ENCODE data around the gene ARFGAP1.

ARFGAP1 gene

GRCh38 chr20:63311833-63312243, 39.2 kb downstream of the ARFGAP1 start:
- no peaks in the 10 kb centered on the region for H3K9me2 ChIP-seq (replicated peaks; ENCODE audit: low read depth, low read length)
- H3K4me2 ChIP-seq (ENCODE audit: low read depth, low read length, poor library complexity, severe bottlenecking), result no peak overlapping the region
- H3K9ac ChIP-seq (ENCODE audit: low read depth, low read length, poor library complexity, severe bottlenecking), result no peak overlapping the region
- no peak overlapping the region for H3K4me3 ChIP-seq (ENCODE audit: low read length, poor library complexity, severe bottlenecking)
- no peaks in the 10 kb centered on the region for H3F3A ChIP-seq (ENCODE audit: low read depth)
- peaks cover 7% of the 10 kb centered on the region for H3K4me1 ChIP-seq (ENCODE audit: insufficient read depth, low read length, poor library complexity, severe bottlenecking)
- TF ChIP-seq CTCF (conservative IDR thresholded peaks at IDR 0.05; ENCODE audit: low read length), result no peak
- no peak for TF ChIP-seq EZH2phosphoT487 (IDR thresholded peaks at IDR 0.05; ENCODE audit: borderline replicate concordance)
- no peaks in the 10 kb centered on the region for H3K27me3 ChIP-seq (ENCODE audit: insufficient read depth, low read length, poor library complexity, severe bottlenecking)
- no peaks in the 10 kb centered on the region for H4K20me1 ChIP-seq (ENCODE audit: insufficient read depth, low read length, poor library complexity, severe bottlenecking)
- no peaks in the 10 kb centered on the region for H3K9me3 ChIP-seq (ENCODE audit: insufficient read depth, low read depth, low read length)
- H3K36me3 ChIP-seq (ENCODE audit: insufficient read depth, low read length), result no peaks in the 10 kb centered on the region
- no peak overlapping the region for H2AFZ ChIP-seq (ENCODE audit: low read length)
- H3K79me2 ChIP-seq (ENCODE audit: insufficient read depth, low read length), result no peaks in the 10 kb centered on the region

GRCh38 chr20:63312273-63312672, 39.7 kb downstream of the ARFGAP1 start:
- no peak overlapping the region for H3K9ac ChIP-seq (ENCODE audit: low read depth, low read length, poor library complexity, severe bottlenecking)
- H3K4me1 ChIP-seq (ENCODE audit: insufficient read depth, low read length, poor library complexity, severe bottlenecking), result peaks cover 7% of the 10 kb centered on the region
- no peaks in the 10 kb centered on the region for H3K27me3 ChIP-seq (ENCODE audit: insufficient read depth, low read length, poor library complexity, severe bottlenecking)
- no peaks in the 10 kb centered on the region for H3K9me2 ChIP-seq (replicated peaks; ENCODE audit: low read depth, low read length)
- no peak overlapping the region for H3K4me2 ChIP-seq (ENCODE audit: low read depth, low read length, poor library complexity, severe bottlenecking)
- H3K4me3 ChIP-seq (ENCODE audit: low read length, poor library complexity, severe bottlenecking), result no peak overlapping the region
- H4K20me1 ChIP-seq (ENCODE audit: insufficient read depth, low read length, poor library complexity, severe bottlenecking), result no peaks in the 10 kb centered on the region
- no peaks in the 10 kb centered on the region for H3F3A ChIP-seq (ENCODE audit: low read depth)
- TF ChIP-seq EZH2phosphoT487 (IDR thresholded peaks at IDR 0.05; ENCODE audit: borderline replicate concordance), result no peak
- no peak for TF ChIP-seq CTCF (conservative IDR thresholded peaks at IDR 0.05; ENCODE audit: low read length)
- H3K79me2 ChIP-seq (ENCODE audit: insufficient read depth, low read length), result no peaks in the 10 kb centered on the region
- no peak overlapping the region for H2AFZ ChIP-seq (ENCODE audit: low read length)
- no peaks in the 10 kb centered on the region for H3K36me3 ChIP-seq (ENCODE audit: insufficient read depth, low read length)
- H3K9me3 ChIP-seq (ENCODE audit: insufficient read depth, low read depth, low read length), result no peaks in the 10 kb centered on the region

- Histone ChIP-seq H3K4me1 (ENCODE audit: insufficient read depth, low read length, poor library complexity, severe bottlenecking) (peaks cover 7% of the 10 kb centered on the region), H3K4me3 (ENCODE audit: low read length, poor library complexity, severe bottlenecking) (no peak overlapping the region), H3K27me3 (ENCODE audit: insufficient read depth, low read length, poor library complexity, severe bottlenecking) (no peaks in the 10 kb centered on the region), H3K36me3 (ENCODE audit: insufficient read depth, low read length) (no peaks in the 10 kb centered on the region), H3K9ac (ENCODE audit: low read depth, low read length, poor library complexity, severe bottlenecking) (no peak overlapping the region), H3K9me2 (replicated peaks; ENCODE audit: low read depth, low read length) (no peaks in the 10 kb centered on the region), H3K4me2 (ENCODE audit: low read depth, low read length, poor library complexity, severe bottlenecking) (no peak overlapping the region), H3K9me3 (ENCODE audit: insufficient read depth, low read depth, low read length) (no peaks in the 10 kb centered on the region), H3F3A (ENCODE audit: low read depth) (no peaks in the 10 kb centered on the region), H2AFZ (ENCODE audit: low read length) (no peak overlapping the region), H4K20me1 (ENCODE audit: insufficient read depth, low read length, poor library complexity, severe bottlenecking) (no peaks in the 10 kb centered on the region), H3K79me2 (ENCODE audit: insufficient read depth, low read length) (no peaks in the 10 kb centered on the region)
- no peak for TF ChIP-seq EZH2phosphoT487 (IDR thresholded peaks at IDR 0.05; ENCODE audit: borderline replicate concordance)
- no peak for TF ChIP-seq CTCF (conservative IDR thresholded peaks at IDR 0.05; ENCODE audit: low read length)
Observed at GRCh38 chr20:63312690-63313348, 40.2 kb downstream of the ARFGAP1 start.
